Neural progenitor cell (in vitro differentiated cells): ENCODE measurements around the gene HVCN1. TPM values are rescaled to one million over a fixed set of nuclear protein-coding genes. Genes with fewer than 3 reads are reported as not detected.

Experiments used
- DNase-seq: peaks from one replicate; pipeline ENCODE4 v3.0.0-alpha.2; 2016; ENCODE audit warnings: low spot score
- H2AFZ ChIP-seq: fragments of 200-600 bp; sonication (generic); replicated peaks from 2 replicates; pipeline ENCODE4 v1.6.1; 2016; ENCODE audit warnings: antibody characterized with exemption
- H3F3A ChIP-seq: fragments of 200-600 bp; sonication (generic); 2 replicates; pipeline ENCODE4 v1.6.1; 2016; ENCODE audit warnings: antibody characterized with exemption, low read depth
- H3K27ac ChIP-seq: fragments of 200-600 bp; sonication (generic); 2 replicates; pipeline ENCODE4 v1.5.1; 2016; ENCODE audit warnings: mild to moderate bottlenecking
- H3K27me3 ChIP-seq: fragments of 200-600 bp; sonication (generic); 2 replicates; pipeline ENCODE4 v1.6.1; 2016; ENCODE audit warnings: mild to moderate bottlenecking, moderate library complexity
- H3K36me3 ChIP-seq: fragments of 200-600 bp; sonication (generic); 2 replicates; pipeline ENCODE4 v1.5.1; 2016
- H3K4me1 ChIP-seq: fragments of 200-600 bp; sonication (generic); 2 replicates; pipeline ENCODE4 v1.6.1; 2016; ENCODE audit warnings: mixed run types
- H3K4me2 ChIP-seq: fragments of 200-600 bp; sonication (generic); 2 replicates; pipeline ENCODE4 v1.6.1; 2016
- H3K4me3 ChIP-seq: fragments of 200-600 bp; sonication (generic); 2 replicates; pipeline ENCODE4 v1.5.1; 2016
- H3K79me2 ChIP-seq: fragments of 200-600 bp; sonication (generic); 2 replicates; pipeline ENCODE4 v1.6.1; 2016; ENCODE audit warnings: low read depth
- H3K9ac ChIP-seq: fragments of 200-600 bp; sonication (generic); 2 replicates; pipeline ENCODE4 v1.6.1; 2016
- H3K9me3 ChIP-seq: fragments of 200-600 bp; sonication (generic); 2 replicates; pipeline ENCODE4 v1.5.1; 2016; ENCODE audit warnings: low read depth
- H4K20me1 ChIP-seq: fragments of 200-600 bp; sonication (generic); 2 replicates; pipeline ENCODE4 v1.6.1; 2016; ENCODE audit warnings: low read depth
- H3K27ac Mint-ChIP-seq: 3 replicates; pipeline ENCODE4 v1.8.0; 2021; ENCODE audit warnings: mixed read lengths
- H3K27me3 Mint-ChIP-seq: 2 replicates; pipeline ENCODE4 v1.8.0; 2022; ENCODE audit warnings: low read depth, mild to moderate bottlenecking, inconsistent platforms, moderate library complexity, mixed read lengths; ENCODE audit not compliant: insufficient read depth
- H3K36me3 Mint-ChIP-seq: 3 replicates; pipeline ENCODE4 v1.8.0; 2021; ENCODE audit warnings: mixed read lengths
- H3K4me1 Mint-ChIP-seq: 3 replicates; pipeline ENCODE4 v1.8.0; 2021; ENCODE audit warnings: mixed read lengths
- H3K4me3 Mint-ChIP-seq: 3 replicates; pipeline ENCODE4 v1.8.0; 2021; ENCODE audit warnings: mild to moderate bottlenecking, moderate library complexity, mixed read lengths
- H3K9me3 Mint-ChIP-seq: 3 replicates; pipeline ENCODE4 v1.8.0; 2020; ENCODE audit warnings: mixed read lengths
- EZH2 ChIP-seq: fragments of 200-600 bp; sonication (generic); IDR thresholded peaks from 2 replicates; pipeline ENCODE4 v1.6.1; 2017; ENCODE audit warnings: antibody characterized with exemption, mild to moderate bottlenecking, moderate library complexity
- EZH2phosphoT487 ChIP-seq: fragments of 200-600 bp; sonication (generic); IDR thresholded peaks from 2 replicates; pipeline ENCODE4 v1.6.1; 2017; ENCODE audit warnings: antibody characterized with exemption
- total RNA-seq: library from RNA; depleted of rRNA; stranded (reverse); fragments of >200 nt; gene quantifications from 2 replicates; pipeline ENCODE4 v1.2.3, GENCODE V29; 2015; ENCODE audit warnings: low replicate concordance
- TF ChIP-seq, protein P1 (sequence below): fragments of 200-600 bp; sonication (generic); IDR thresholded peaks from 2 replicates; pipeline ENCODE4 v1.5.1; 2017; ENCODE audit warnings: antibody characterized with exemption, mild to moderate bottlenecking

HVCN1 gene
- total RNA-seq, 1 donor from 2014 or later: 16.4 TPM

DNA sequence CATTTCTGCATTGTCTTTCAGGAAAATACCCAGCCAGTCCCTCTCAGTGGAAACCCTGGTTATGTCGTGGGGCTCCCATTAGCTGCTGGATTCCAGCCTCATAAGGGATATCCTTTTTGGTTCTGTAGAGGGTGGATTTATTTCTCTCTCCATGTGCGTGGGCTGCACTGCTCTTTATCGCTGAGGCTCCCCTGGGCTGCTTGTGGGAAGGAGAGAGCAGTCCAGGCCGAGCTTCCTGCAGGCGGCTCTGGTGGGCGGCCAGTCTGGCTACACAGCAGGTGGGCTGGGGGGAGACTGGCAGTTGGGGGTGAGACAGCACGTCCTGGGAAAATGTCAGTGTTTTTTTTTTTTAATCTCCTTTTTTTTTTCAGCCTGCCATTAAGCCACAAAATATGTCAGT is 47.4 kb downstream of the HVCN1 start:
- peak; percentile 44 for DNase-seq
- H3K27me3 Mint-ChIP-seq: peaks cover 5% of the 10 kb centered on the region
- no peaks in the 10 kb centered on the region for H3K79me2 ChIP-seq
- no peak overlapping the region for H3K4me3 ChIP-seq
- H3K36me3 Mint-ChIP-seq: peaks cover 14% of the 10 kb centered on the region
- no peaks in the 10 kb centered on the region for H3K9me3 ChIP-seq
- TF ChIP-seq EZH2phosphoT487: no peak
- TF ChIP-seq EZH2: no peak
- TF ChIP-seq, protein P1, sequence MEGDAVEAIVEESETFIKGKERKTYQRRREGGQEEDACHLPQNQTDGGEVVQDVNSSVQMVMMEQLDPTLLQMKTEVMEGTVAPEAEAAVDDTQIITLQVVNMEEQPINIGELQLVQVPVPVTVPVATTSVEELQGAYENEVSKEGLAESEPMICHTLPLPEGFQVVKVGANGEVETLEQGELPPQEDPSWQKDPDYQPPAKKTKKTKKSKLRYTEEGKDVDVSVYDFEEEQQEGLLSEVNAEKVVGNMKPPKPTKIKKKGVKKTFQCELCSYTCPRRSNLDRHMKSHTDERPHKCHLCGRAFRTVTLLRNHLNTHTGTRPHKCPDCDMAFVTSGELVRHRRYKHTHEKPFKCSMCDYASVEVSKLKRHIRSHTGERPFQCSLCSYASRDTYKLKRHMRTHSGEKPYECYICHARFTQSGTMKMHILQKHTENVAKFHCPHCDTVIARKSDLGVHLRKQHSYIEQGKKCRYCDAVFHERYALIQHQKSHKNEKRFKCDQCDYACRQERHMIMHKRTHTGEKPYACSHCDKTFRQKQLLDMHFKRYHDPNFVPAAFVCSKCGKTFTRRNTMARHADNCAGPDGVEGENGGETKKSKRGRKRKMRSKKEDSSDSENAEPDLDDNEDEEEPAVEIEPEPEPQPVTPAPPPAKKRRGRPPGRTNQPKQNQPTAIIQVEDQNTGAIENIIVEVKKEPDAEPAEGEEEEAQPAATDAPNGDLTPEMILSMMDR: no peak
- H4K20me1 ChIP-seq: no peaks in the 10 kb centered on the region
- H3K27me3 ChIP-seq: no peaks in the 10 kb centered on the region
- H3K4me2 ChIP-seq: peak overlapping the region; percentile 44
- peaks cover 47% of the 10 kb centered on the region for H3K4me1 Mint-ChIP-seq
- H3K27ac Mint-ChIP-seq: peak overlapping the region; percentile 51
- peaks cover 8% of the 10 kb centered on the region for H3K4me1 ChIP-seq
- no peak overlapping the region for H2AFZ ChIP-seq
- no peaks in the 10 kb centered on the region for H3K36me3 ChIP-seq
- peak overlapping the region; percentile 47 for H3K9ac ChIP-seq
- H3K27ac ChIP-seq: no peak overlapping the region
- H3F3A ChIP-seq: no peaks in the 10 kb centered on the region
- H3K4me3 Mint-ChIP-seq: no peak overlapping the region
- H3K9me3 Mint-ChIP-seq: no peaks in the 10 kb centered on the region

DNA sequence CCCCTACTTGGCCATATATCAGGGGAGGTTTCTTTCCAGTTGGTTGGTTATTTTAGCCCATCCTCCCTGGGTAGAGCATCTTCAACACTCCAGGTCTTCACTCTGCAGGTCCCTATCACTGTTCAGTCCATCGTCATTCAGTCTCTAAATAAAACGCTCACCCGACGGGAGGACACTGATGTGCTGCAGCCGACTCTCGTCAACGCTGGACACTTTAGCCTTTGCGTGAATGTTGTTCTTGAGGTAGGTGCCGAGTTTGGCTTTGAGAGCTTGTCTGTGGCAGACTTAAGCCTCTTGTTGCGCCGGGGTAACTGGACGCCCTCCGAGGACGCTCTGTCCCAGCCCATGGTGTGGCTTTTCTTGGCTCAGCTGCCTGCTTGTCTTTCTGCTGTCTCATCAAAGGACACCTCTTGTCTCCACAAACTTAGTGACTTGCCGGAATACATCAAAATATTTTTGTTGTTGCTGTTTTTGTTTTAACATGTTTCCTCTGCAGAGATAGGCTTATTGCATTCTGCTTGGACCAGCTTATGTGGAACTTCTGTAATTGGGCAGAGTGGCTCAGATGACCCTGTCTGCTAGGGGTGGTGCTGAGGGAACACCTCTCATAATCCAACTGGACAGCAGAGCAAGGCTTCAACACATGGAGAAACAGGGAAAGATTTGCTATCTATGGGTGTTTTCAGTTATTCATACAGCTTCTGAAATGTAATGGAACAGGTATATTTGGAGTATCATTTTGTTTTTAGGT is 48.5 kb downstream of the HVCN1 start:
- Histone ChIP-seq H3K4me3 (no peak overlapping the region), H3K27ac (no peak overlapping the region), H3K4me2 (no peak overlapping the region), H3K36me3 (no peaks in the 10 kb centered on the region), H2AFZ (no peak overlapping the region), H3K9me3 (no peaks in the 10 kb centered on the region), H3K9ac (no peak overlapping the region), H3K4me1 (peaks cover 8% of the 10 kb centered on the region), H3F3A (no peaks in the 10 kb centered on the region), H3K79me2 (no peaks in the 10 kb centered on the region), H3K27me3 (no peaks in the 10 kb centered on the region), H4K20me1 (no peaks in the 10 kb centered on the region)
- H3K4me3 Mint-ChIP-seq: no peak overlapping the region
- H3K36me3 Mint-ChIP-seq: peaks cover 20% of the 10 kb centered on the region
- H3K27me3 Mint-ChIP-seq: peaks cover 4% of the 10 kb centered on the region
- H3K4me1 Mint-ChIP-seq: peaks cover 47% of the 10 kb centered on the region
- peak overlapping the region; percentile 9 for H3K27ac Mint-ChIP-seq
- H3K9me3 Mint-ChIP-seq: no peaks in the 10 kb centered on the region
- no peak for TF ChIP-seq EZH2
- no peak for TF ChIP-seq EZH2phosphoT487
- TF ChIP-seq, protein P1: no peak
- peak; percentile 5 for DNase-seq

DNA sequence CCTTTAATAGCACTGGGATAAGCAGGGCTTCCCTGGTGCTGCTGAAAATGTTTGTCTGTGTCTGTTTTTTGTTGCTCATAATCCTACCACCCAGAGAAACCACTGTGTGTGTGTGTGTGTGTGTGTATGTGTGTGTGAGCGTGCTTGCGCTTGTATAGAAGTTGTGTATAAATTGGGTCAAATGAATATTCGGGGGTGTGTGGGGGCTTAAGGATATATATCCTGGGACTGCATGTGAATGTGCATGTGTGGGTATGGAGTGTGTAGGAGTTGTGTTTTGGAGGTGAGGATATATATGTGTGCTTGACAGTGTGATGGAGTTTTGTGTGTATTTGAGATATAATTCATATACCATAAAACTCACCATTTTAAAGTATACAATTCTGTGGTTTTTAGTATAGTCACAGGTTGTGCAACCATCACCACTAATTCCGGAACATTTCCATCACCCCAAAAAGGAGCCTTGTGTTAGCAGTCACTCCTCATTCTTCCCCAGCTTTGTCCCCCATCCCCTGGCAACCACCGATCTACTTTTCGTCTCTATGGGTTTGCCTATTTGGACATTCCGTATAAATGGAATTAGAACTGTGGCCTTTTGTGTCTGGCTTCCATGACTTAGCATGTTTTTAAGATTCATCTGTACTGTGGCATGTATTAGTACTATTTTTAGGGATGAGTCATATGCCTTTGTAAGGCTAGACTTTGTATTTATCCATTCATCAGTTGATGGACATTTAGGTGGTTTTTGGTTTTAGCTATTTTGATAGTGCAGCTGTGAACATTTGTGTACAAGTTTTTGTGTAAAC is 49.4 kb downstream of the HVCN1 start:
- Mint-ChIP-seq H3K4me3 (no peak overlapping the region), H3K9me3 (no peaks in the 10 kb centered on the region), H3K4me1 (peaks cover 47% of the 10 kb centered on the region), H3K27me3 (peaks cover 4% of the 10 kb centered on the region), H3K27ac (no peak overlapping the region), H3K36me3 (peaks cover 23% of the 10 kb centered on the region)
- H3K27ac ChIP-seq: no peak overlapping the region
- no peaks in the 10 kb centered on the region for H4K20me1 ChIP-seq
- H3F3A ChIP-seq: no peaks in the 10 kb centered on the region
- no peak overlapping the region for H2AFZ ChIP-seq
- no peak overlapping the region for H3K4me2 ChIP-seq
- no peak for DNase-seq
- H3K27me3 ChIP-seq: no peaks in the 10 kb centered on the region
- peaks cover 8% of the 10 kb centered on the region for H3K4me1 ChIP-seq
- no peak overlapping the region for H3K4me3 ChIP-seq
- H3K79me2 ChIP-seq: no peaks in the 10 kb centered on the region
- TF ChIP-seq, protein P1: no peak
- no peak for TF ChIP-seq EZH2phosphoT487
- no peak for TF ChIP-seq EZH2
- no peaks in the 10 kb centered on the region for H3K9me3 ChIP-seq
- H3K36me3 ChIP-seq: no peaks in the 10 kb centered on the region
- no peak overlapping the region for H3K9ac ChIP-seq
